Epithelial cell of alveolus of lung (primary cell): ENCODE measurements around the gene IGLON5. TPM values are rescaled to one million over a fixed set of nuclear protein-coding genes. Genes with fewer than 3 reads are reported as not detected.

ENCODE experiments used
- total RNA-seq: library from RNA; depleted of rRNA; stranded (reverse); fragments of >200 nt; gene quantifications from 2 replicates; pipeline ENCODE4 v1.2.1, GENCODE V29; 2015

The IGLON5 gene
- under 0.01 and 1.8 TPM in 2 replicates for total RNA-seq

GRCh38 chr19:51311351-51312257 lies at the start of gene IGLON5:
IGLON5 (plus strand) TSS chr19:51311644; CDS start chr19:51311848, 204 bp downstream.

GRCh38 chr19:51341976-51342580 lies 30.6 kb downstream of the IGLON5 start, which contains the start of gene VSIG10L:
VSIG10L (minus strand) TSS chr19:51342139; CDS start chr19:51342124, 15 bp downstream.

GRCh38 chr19:51365965-51366388 lies 54.5 kb downstream of the IGLON5 start, which contains the start of gene ETFB:
ETFB (minus strand) TSS chr19:51366388; CDS start chr19:51366326, 62 bp downstream.

GRCh38 chr19:51368366-51369282 lies 57.2 kb downstream of the IGLON5 start, which contains the start of gene CLDND2:
CLDND2 (minus strand) TSS chr19:51369003; CDS start chr19:51368577, 426 bp downstream.

GRCh38 chr19:51372649-51373504 lies 61.4 kb downstream of the IGLON5 start, which contains the start of gene NKG7:
NKG7 (minus strand) TSS chr19:51372654; CDS start chr19:51372535, 119 bp downstream.

Other genes with a start within 250 kb of the IGLON5 start
- not detected in 2 replicates for gene KLK13, start 246.6 kb upstream of the IGLON5 start, total RNA-seq
- gene KLK14, start 228.8 kb upstream of the IGLON5 start, total RNA-seq = not detected in 2 replicates
- 11.0 and 19.1 TPM in 2 replicates for gene CTU1, start 203.2 kb upstream of the IGLON5 start, total RNA-seq
- not detected in 2 replicates for gene SIGLEC9, start 186.7 kb upstream of the IGLON5 start, total RNA-seq
- gene SIGLEC7, start 169.3 kb upstream of the IGLON5 start, total RNA-seq = not detected in 2 replicates
- not detected in 2 replicates for gene CD33, start 86.6 kb upstream of the IGLON5 start, total RNA-seq
- gene SIGLECL1, start 60.6 kb upstream of the IGLON5 start, total RNA-seq = not detected in 2 replicates
- gene VSIG10L, start 30.5 kb downstream of the IGLON5 start, total RNA-seq = 0.91 and 1.8 TPM in 2 replicates
- gene ETFB, start 54.7 kb downstream of the IGLON5 start, total RNA-seq = 103 and 128 TPM in 2 replicates
- gene CLDND2, start 57.4 kb downstream of the IGLON5 start, total RNA-seq = not detected in 2 replicates
- gene NKG7, start 61.0 kb downstream of the IGLON5 start, total RNA-seq = not detected in 2 replicates
- not detected in 2 replicates for gene LIM2, start 76.3 kb downstream of the IGLON5 start, total RNA-seq
- gene C19orf84, start 78.9 kb downstream of the IGLON5 start, total RNA-seq = not detected in 2 replicates
- gene SIGLEC10, start 106.0 kb downstream of the IGLON5 start, total RNA-seq = not detected in 2 replicates
- gene SIGLEC8, start 146.8 kb downstream of the IGLON5 start, total RNA-seq = not detected in 2 replicates
- not detected in 2 replicates for gene CEACAM18, start 166.9 kb downstream of the IGLON5 start, total RNA-seq
- gene SIGLEC12, start 190.2 kb downstream of the IGLON5 start, total RNA-seq = not detected in 2 replicates
- not detected in 2 replicates for gene SIGLEC6, start 220.0 kb downstream of the IGLON5 start, total RNA-seq